Endothelial cell (in vitro differentiated cells): ENCODE measurements around the gene VPS4A. TPM values are rescaled to one million over a fixed set of nuclear protein-coding genes. Genes with fewer than 3 reads are reported as not detected.

Experiments
- DNase-seq: peaks from one replicate; pipeline ENCODE4 v3.0.0; 2021; ENCODE audit warnings: low spot score
- H3K27ac Mint-ChIP-seq: one replicate; pipeline ENCODE4 v1.8.0; 2021; ENCODE audit warnings: mixed read lengths, inconsistent platforms; ENCODE audit not compliant: unreplicated experiment
- H3K27me3 Mint-ChIP-seq: one replicate; pipeline ENCODE4 v1.8.0; 2021; ENCODE audit warnings: mild to moderate bottlenecking, moderate library complexity, mixed read lengths, inconsistent platforms; ENCODE audit not compliant: unreplicated experiment
- H3K36me3 Mint-ChIP-seq: one replicate; pipeline ENCODE4 v1.8.0; 2021; ENCODE audit warnings: mild to moderate bottlenecking, low read depth, mixed read lengths, inconsistent platforms; ENCODE audit not compliant: unreplicated experiment
- H3K4me1 Mint-ChIP-seq: one replicate; pipeline ENCODE4 v1.8.0; 2021; ENCODE audit warnings: mild to moderate bottlenecking, mixed read lengths, inconsistent platforms; ENCODE audit not compliant: unreplicated experiment
- H3K4me3 Mint-ChIP-seq: one replicate; pipeline ENCODE4 v1.8.0; 2021; ENCODE audit warnings: mild to moderate bottlenecking, mixed read lengths, inconsistent platforms; ENCODE audit not compliant: unreplicated experiment
- H3K9me3 Mint-ChIP-seq: one replicate; pipeline ENCODE4 v1.8.0; 2021; ENCODE audit warnings: mixed read lengths, inconsistent platforms; ENCODE audit not compliant: unreplicated experiment
- total RNA-seq: library from RNA; stranded (reverse); fragmentation: NEBNext Ultra II Directional; extraction: Animal tissue kit (Norgen Biotek cat#: 25700); gene quantifications from one replicate; pipeline ENCODE4 v1.2.1, GENCODE V29; 2021; ENCODE audit not compliant: unreplicated experiment
- TF ChIP-seq, protein P1 (sequence below): fragments of 200-600 bp; sonication (generic); IDR thresholded peaks from one replicate; pipeline ENCODE4 v1.5.0; 2021; ENCODE audit warnings: antibody characterized with exemption; ENCODE audit not compliant: unreplicated experiment

VPS4A gene
- total RNA-seq, 1 donor from 2014 or later, result 36.3 TPM

DNA sequence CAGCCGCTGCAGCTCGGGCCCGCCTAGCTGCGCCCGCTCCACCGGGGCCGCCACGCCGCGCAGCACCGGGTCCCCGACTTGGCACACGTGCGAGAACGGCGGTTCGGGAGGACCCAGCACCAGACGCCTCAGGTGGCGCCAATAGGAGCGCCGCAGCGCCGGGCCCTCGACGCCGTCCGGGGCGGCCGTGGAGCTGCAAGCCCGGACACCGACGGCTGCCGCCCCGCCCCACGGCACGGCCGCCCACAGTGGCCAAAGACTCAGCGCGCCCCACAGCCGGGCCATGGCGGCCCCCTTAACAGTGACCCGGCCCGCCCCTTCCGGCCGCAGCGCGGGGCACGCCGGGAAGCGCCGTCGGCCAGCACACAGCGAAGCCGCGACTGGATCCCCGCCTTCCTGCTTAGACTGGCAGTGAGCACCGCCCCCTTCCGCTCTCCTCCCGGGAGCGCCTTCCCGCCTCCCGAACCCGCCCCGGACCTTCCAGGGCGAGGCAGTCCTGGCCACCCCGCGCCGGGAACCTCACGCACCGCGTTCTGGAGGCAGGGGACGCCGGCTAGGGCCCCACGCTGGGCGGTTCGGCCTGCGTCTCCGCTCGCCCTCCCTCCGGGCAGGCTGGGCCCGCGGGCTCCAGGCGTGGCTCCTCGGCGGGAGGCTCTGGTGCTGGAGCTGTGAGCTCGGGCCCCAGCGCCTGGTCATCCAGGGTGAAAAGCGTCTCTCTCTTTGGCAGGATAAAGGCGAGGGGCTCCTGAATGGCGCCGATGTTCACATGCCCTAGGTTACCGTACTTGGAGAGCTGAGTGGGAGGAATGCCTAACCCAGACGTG is 19.3 kb downstream of the VPS4A start, which contains the start of gene PDF:
PDF (minus strand) TSS at position 303 of the 824 bp plus-strand sequence; CDS start at position 285, 18 bp downstream.
- peaks cover 14% of the 10 kb centered on the region for H3K4me1 Mint-ChIP-seq
- H3K27me3 Mint-ChIP-seq, result peaks cover 11% of the 10 kb centered on the region
- DNase-seq, result peak; percentile 94
- peak within 1 kb of the TSS; percentile 88 for H3K4me3 Mint-ChIP-seq
- H3K9me3 Mint-ChIP-seq, result no peaks in the 10 kb centered on the region
- H3K36me3 Mint-ChIP-seq, result peaks cover 31% of the 10 kb centered on the region
- peak within 1 kb of the TSS; percentile 77 for H3K27ac Mint-ChIP-seq
- TF ChIP-seq, protein P1, sequence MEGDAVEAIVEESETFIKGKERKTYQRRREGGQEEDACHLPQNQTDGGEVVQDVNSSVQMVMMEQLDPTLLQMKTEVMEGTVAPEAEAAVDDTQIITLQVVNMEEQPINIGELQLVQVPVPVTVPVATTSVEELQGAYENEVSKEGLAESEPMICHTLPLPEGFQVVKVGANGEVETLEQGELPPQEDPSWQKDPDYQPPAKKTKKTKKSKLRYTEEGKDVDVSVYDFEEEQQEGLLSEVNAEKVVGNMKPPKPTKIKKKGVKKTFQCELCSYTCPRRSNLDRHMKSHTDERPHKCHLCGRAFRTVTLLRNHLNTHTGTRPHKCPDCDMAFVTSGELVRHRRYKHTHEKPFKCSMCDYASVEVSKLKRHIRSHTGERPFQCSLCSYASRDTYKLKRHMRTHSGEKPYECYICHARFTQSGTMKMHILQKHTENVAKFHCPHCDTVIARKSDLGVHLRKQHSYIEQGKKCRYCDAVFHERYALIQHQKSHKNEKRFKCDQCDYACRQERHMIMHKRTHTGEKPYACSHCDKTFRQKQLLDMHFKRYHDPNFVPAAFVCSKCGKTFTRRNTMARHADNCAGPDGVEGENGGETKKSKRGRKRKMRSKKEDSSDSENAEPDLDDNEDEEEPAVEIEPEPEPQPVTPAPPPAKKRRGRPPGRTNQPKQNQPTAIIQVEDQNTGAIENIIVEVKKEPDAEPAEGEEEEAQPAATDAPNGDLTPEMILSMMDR, result peak; percentile 26

DNA sequence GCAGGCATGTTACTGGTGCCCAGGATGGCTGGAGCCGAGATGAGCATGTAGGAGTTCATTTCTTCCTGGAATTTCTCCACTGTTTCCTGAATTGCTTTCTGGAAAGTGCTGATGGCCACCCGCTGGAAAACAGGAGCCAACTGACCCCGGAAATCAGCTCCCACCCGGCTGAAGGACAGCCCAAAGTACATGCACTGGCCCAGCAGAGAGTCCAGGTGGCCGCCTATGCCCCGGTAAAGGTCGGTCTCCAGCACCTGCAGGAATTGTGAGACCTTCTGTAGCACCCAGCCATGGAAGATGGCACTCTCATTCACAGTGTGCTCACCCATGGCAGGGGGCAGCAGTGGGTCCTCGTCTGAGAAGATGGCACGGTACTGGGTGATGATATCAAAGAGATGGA is 23.5 kb downstream of the VPS4A start:
- peaks cover 38% of the 10 kb centered on the region for H3K36me3 Mint-ChIP-seq
- no peak for DNase-seq
- H3K27ac Mint-ChIP-seq, result no peak overlapping the region
- peaks cover 14% of the 10 kb centered on the region for H3K4me1 Mint-ChIP-seq
- no peak overlapping the region for H3K4me3 Mint-ChIP-seq
- H3K9me3 Mint-ChIP-seq, result no peaks in the 10 kb centered on the region
- TF ChIP-seq, protein P1, result no peak
- peaks cover 9% of the 10 kb centered on the region for H3K27me3 Mint-ChIP-seq

DNA sequence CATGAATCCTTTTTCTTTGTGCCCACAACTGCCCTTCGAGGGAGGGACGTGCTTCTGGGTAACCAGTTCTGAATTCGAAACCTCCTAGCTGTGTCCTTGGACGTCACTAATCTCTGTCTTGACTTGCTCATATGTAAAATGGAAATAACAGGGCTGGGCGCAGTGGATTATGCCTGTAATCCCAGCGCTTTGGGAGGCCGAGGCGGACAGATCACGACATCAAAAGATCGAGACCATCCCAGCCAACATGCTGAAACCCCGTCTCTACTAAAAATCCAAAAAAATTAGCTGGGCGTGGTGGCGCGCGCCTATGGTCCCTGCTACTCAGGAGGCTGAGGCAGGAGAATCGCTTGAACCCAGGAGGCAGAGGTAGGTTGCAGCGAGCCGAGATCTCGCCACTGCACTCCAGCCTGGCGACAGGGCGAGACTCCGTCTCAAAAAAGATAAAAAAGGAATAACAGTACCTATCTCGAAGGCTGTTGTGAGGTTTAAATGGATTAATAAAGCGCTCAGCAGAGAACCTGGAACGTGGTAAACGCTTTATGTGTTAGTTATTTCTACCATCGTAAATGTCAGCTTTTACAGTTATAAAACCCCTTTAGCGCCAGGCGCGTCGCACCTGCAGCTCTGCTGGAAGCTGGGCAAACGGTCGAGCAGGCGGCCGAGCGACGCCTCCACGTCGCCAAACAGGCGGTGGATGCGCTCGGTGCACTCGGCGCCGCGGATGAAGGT is 27.6 kb downstream of the VPS4A start:
- peaks cover 32% of the 10 kb centered on the region for H3K4me1 Mint-ChIP-seq
- peak overlapping the region; percentile 87 for H3K27ac Mint-ChIP-seq
- H3K9me3 Mint-ChIP-seq, result no peaks in the 10 kb centered on the region
- peak overlapping the region; percentile 98 for H3K4me3 Mint-ChIP-seq
- DNase-seq, result no peak
- H3K27me3 Mint-ChIP-seq, result peaks cover 7% of the 10 kb centered on the region
- peaks cover 49% of the 10 kb centered on the region for H3K36me3 Mint-ChIP-seq
- TF ChIP-seq, protein P1, result no peak

DNA sequence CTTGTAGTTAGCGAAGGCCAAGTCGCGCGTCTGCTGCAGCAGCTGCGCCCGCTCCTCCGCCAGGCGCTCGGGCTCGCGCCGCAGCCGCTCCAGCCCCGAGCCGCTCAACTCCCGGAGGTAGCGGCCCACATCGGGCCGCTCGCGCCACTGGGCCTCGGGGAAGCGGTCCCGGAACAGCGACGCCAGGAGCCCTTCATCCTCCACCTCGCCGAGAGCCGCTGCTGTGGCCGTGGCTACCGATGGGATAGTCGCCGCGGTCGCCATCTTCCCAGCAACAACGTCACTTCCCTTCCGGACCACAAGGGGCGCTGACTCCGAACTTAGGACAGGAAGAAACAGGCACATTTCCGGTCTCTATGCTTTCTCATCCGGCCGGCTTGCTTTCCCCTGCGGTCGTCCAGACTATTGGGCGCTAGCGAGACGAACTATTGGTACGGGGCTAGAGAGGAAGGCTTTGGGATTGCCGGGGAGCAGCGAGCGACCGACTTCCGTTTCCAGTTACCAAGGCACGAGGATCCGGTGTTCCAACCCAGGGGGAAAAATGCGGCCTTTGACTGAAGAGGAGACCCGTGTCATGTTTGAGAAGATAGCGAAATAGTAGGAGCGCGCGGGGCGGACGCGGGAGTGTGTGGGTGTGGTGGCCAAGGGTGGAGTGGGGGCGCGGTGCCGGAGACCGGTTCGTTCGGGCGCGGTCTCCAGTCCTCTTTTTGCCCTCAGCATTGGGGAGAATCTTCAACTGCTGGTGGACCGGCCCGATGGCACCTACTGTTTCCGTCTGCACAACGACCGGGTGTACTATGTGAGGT is 28.3 kb downstream of the VPS4A start, which contains the start of the genes COG8 and NIP7:
COG8 (minus strand) TSS at position 276 of the 806 bp plus-strand sequence; CDS start at position 264, 12 bp downstream.
NIP7 (plus strand) TSS at position 484 of the 806 bp plus-strand sequence; CDS start at position 542, 58 bp downstream.
- Mint-ChIP-seq H3K36me3 (peaks cover 45% of the 10 kb centered on the region), H3K27me3 (peaks cover 7% of the 10 kb centered on the region), H3K9me3 (no peaks in the 10 kb centered on the region)

More for the DNA sequence above, 28.3 kb downstream of the VPS4A start, which contains the start of the genes COG8 and NIP7:
- DNase-seq, result peak; percentile 91
- Mint-ChIP-seq H3K4me1 (peaks cover 32% of the 10 kb centered on the region), H3K27ac (peak within 1 kb of the TSS; percentile 97), H3K4me3 (peak within 1 kb of the TSS; percentile 98)
- TF ChIP-seq, protein P1, result peak; percentile 99
